Endodermal cell (in vitro differentiated cells): ENCODE data around the gene SH2B3. TPM values are rescaled to one million over a fixed set of nuclear protein-coding genes. Genes with fewer than 3 reads are reported as not detected.
A peak's percentile ranks its signal among the peaks of the same experiment; 100 is the strongest.

Experiments
- DNase-seq: peaks from one replicate; pipeline ENCODE4 v3.0.0-alpha.2; 2017
- H3K27ac ChIP-seq: 2 replicates; pipeline ENCODE4 v1.5.1; 2013; ENCODE audit warnings: mild to moderate bottlenecking, low read depth, low read length, moderate library complexity
- H3K27me3 ChIP-seq: 2 replicates; pipeline ENCODE4 v1.6.1; 2013; ENCODE audit warnings: mild to moderate bottlenecking, low read length, moderate library complexity; ENCODE audit not compliant: insufficient read depth, control insufficient read depth, poor library complexity, severe bottlenecking
- H3K36me3 ChIP-seq: 2 replicates; pipeline ENCODE4 v1.7.0; 2013; ENCODE audit warnings: mild to moderate bottlenecking, low read length, moderate library complexity; ENCODE audit not compliant: control insufficient read depth, insufficient read depth
- H3K4me1 ChIP-seq: one replicate; pipeline ENCODE4 v1.7.0; 2013; ENCODE audit warnings: low read length; ENCODE audit not compliant: control insufficient read depth, insufficient read depth
- H3K4me3 ChIP-seq: 2 replicates; pipeline ENCODE4 v1.5.1; 2013; ENCODE audit warnings: mild to moderate bottlenecking, low read length, moderate library complexity
- H3K9ac ChIP-seq: 2 replicates; pipeline ENCODE4 v1.6.1; 2013; ENCODE audit warnings: mild to moderate bottlenecking, low read length, moderate library complexity; ENCODE audit not compliant: poor library complexity, severe bottlenecking; ENCODE audit errors: extremely low read depth
- H3K9me3 ChIP-seq: 2 replicates; pipeline ENCODE4 v1.6.1; 2013; ENCODE audit warnings: mild to moderate bottlenecking, low read length, moderate library complexity; ENCODE audit not compliant: control insufficient read depth
- H3K27ac Mint-ChIP-seq: 2 replicates; pipeline ENCODE4 v1.8.0; 2020; ENCODE audit warnings: mixed read lengths
- H3K27me3 Mint-ChIP-seq: 2 replicates; pipeline ENCODE4 v1.8.0; 2021; ENCODE audit warnings: mild to moderate bottlenecking, mixed read lengths; ENCODE audit not compliant: insufficient read depth
- H3K36me3 Mint-ChIP-seq: 2 replicates; pipeline ENCODE4 v1.8.0; 2020; ENCODE audit warnings: low read depth, mixed read lengths
- H3K4me1 Mint-ChIP-seq: 2 replicates; pipeline ENCODE4 v1.8.0; 2020; ENCODE audit warnings: mixed read lengths
- H3K4me3 Mint-ChIP-seq: 2 replicates; pipeline ENCODE4 v1.8.0; 2020; ENCODE audit warnings: mild to moderate bottlenecking, moderate library complexity, mixed read lengths
- H3K9me3 Mint-ChIP-seq: 2 replicates; pipeline ENCODE4 v1.8.0; 2020; ENCODE audit warnings: mild to moderate bottlenecking, mixed read lengths
- WGBS, 2 experiments: methylation state at CpG; one replicate each; pipeline versions ENCODE4 v1.1.5 to v1.1.7; 2013; ENCODE audit warnings: missing lambda C conversion rate in 2 of 2, mixed read lengths in 1 of 2; ENCODE audit not compliant: insufficient coverage in 1 of 2, insufficient read length in 1 of 2; 5-methylcytosine and 5-hydroxymethylcytosine counted together
- total RNA-seq, 2 donors: library from RNA; stranded (reverse); fragmentation: NEBNext Ultra II Directional in 1 of 2; extraction: Animal tissue kit (Norgen Biotek cat#: 25700) in 1 of 2; gene quantifications; 2 replicates in 1 of 2; 3 replicates in 1 of 2; pipeline ENCODE4 v1.2.1, GENCODE V29; 2021
- TF ChIP-seq, protein P1 (sequence below): fragments of 200-600 bp; sonication (generic); conservative IDR thresholded peaks from 2 replicates; pipeline ENCODE4 v1.5.0; 2021; ENCODE audit warnings: antibody characterized with exemption, mild to moderate bottlenecking

Gene SH2B3
- total RNA-seq, 2 donors from 2014 or later: 6.8 to 6.9 TPM

DNA sequence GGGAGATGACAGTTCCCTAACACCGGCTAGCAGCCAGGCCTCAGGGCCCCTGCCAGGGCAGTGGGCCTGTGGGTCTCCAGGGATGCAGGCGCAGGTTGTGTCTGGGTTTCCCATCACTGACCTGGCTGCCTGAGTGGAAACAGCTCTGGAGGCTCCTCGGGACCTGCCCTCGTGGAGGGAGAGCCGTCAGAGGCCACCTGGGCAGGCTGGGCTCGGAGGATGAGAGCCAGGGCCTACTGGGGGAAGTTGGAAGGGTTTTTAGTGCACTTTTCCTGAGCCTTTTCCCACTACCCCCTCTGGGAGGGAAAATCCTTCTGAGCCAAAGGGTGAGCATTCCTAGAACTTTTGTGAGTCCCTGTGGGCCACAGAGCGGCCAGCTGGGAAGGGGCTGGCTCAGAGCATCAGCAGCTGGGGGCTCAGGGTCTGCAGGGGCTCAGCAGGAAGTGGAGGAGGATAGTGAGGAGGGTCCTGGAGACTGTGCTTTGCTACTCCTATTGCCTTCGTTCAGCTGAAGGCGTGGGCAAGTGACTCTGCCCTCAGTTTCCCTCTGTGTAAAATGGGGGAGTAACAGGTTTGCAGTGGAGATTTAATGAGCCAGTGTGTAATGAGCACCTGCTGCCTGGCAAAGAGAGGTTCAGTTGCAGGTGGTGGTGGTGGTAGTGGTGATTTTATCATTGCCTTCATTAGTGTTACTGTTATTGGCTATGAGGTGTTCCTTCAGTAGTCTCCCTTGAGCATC is 1.8 kb downstream of the SH2B3 start:
- H3K27me3 Mint-ChIP-seq: peaks cover 26% of the 10 kb centered on the region
- H3K4me3 Mint-ChIP-seq: peak overlapping the region; percentile 65
- TF ChIP-seq, protein P1, sequence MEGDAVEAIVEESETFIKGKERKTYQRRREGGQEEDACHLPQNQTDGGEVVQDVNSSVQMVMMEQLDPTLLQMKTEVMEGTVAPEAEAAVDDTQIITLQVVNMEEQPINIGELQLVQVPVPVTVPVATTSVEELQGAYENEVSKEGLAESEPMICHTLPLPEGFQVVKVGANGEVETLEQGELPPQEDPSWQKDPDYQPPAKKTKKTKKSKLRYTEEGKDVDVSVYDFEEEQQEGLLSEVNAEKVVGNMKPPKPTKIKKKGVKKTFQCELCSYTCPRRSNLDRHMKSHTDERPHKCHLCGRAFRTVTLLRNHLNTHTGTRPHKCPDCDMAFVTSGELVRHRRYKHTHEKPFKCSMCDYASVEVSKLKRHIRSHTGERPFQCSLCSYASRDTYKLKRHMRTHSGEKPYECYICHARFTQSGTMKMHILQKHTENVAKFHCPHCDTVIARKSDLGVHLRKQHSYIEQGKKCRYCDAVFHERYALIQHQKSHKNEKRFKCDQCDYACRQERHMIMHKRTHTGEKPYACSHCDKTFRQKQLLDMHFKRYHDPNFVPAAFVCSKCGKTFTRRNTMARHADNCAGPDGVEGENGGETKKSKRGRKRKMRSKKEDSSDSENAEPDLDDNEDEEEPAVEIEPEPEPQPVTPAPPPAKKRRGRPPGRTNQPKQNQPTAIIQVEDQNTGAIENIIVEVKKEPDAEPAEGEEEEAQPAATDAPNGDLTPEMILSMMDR: no peak
- H3K36me3 Mint-ChIP-seq: no peaks in the 10 kb centered on the region
- H3K4me1 Mint-ChIP-seq: peaks cover 37% of the 10 kb centered on the region
- DNase-seq: peak; percentile 75
- Histone ChIP-seq H3K4me3 (peak overlapping the region; percentile 78), H3K27ac (no peak overlapping the region), H3K27me3 (peaks cover 6% of the 10 kb centered on the region), H3K9me3 (no peaks in the 10 kb centered on the region), H3K9ac (no peak overlapping the region), H3K36me3 (no peaks in the 10 kb centered on the region), H3K4me1 (peaks cover 21% of the 10 kb centered on the region)
- 67 to 77% methylated on average over 2 to 9 of the region's 9 CpGs for WGBS, 2 experiments
- H3K27ac Mint-ChIP-seq: no peak overlapping the region
- no peaks in the 10 kb centered on the region for H3K9me3 Mint-ChIP-seq

DNA sequence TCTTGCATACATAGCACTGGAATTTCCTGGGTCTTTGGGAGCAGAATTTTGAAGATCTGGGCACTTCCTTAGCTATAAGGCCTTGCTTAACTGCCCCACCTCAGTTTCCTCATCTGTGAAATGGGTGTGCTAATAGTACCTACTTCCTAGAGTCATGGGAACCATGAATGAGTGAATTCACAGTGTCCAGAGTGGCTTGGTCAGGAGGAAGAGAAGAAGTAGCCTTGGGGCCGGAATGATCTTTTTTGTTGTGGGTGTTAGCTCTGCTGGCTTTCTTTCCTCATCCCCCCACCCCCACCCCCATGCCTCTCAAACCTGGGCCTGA is 2.4 kb downstream of the SH2B3 start:
- Mint-ChIP-seq H3K4me3 (no peak overlapping the region), H3K27ac (no peak overlapping the region), H3K36me3 (no peaks in the 10 kb centered on the region), H3K9me3 (no peaks in the 10 kb centered on the region), H3K4me1 (peaks cover 40% of the 10 kb centered on the region), H3K27me3 (peaks cover 24% of the 10 kb centered on the region)
- no peaks in the 10 kb centered on the region for H3K9me3 ChIP-seq
- no peak overlapping the region for H3K27ac ChIP-seq
- H3K9ac ChIP-seq: no peak overlapping the region
- no peak for DNase-seq
- no CpG with 5 or more reads among the region's 1 CpG for WGBS, 2 experiments
- H3K4me3 ChIP-seq: no peak overlapping the region
- H3K36me3 ChIP-seq: no peaks in the 10 kb centered on the region
- TF ChIP-seq, protein P1: no peak
- peaks cover 25% of the 10 kb centered on the region for H3K4me1 ChIP-seq
- H3K27me3 ChIP-seq: peaks cover 6% of the 10 kb centered on the region

DNA sequence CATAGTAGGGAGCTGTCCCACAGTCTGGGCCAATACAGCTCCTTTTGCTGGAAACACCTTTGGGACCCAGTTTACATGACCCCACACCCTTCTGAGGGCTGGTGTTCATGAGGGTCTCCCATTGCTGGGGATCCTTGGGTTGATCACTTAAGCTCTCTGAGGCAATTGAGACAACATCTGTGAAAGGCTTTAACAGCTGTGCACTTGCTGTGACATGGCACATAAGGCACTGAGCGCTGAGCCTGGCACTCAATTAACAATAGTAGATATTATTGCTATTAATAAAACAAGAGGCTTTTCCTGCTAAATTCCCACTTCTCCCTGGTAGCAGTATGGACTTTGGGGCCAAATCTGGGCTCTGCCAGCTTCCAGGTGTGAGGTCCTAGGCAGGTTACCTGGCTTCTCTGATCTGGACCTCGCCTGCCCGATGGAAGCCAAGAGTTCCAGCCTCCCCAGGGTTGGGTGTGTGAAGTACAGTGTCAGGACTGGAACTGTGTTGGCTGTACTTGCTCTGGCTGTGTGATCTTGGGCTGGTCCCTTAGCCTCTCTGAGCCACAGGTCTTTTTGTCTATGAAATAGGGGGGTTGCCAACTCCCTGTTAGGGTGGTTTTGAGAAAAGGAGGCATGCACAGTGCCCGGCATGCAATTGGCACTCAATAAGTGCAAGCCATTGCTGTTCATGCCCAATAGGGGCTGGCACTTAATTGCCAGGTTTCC is 3.1 kb downstream of the SH2B3 start:
- H3K9ac ChIP-seq: no peak overlapping the region
- no peak overlapping the region for H3K27ac ChIP-seq
- Mint-ChIP-seq H3K4me3 (no peak overlapping the region), H3K4me1 (peaks cover 43% of the 10 kb centered on the region), H3K9me3 (no peaks in the 10 kb centered on the region), H3K27ac (no peak overlapping the region), H3K27me3 (peaks cover 18% of the 10 kb centered on the region), H3K36me3 (no peaks in the 10 kb centered on the region)
- H3K4me1 ChIP-seq: peaks cover 31% of the 10 kb centered on the region
- 89 to 91% methylated on average over 3 to 4 of the region's 4 CpGs for WGBS, 2 experiments
- peaks cover 6% of the 10 kb centered on the region for H3K27me3 ChIP-seq
- TF ChIP-seq, protein P1: no peak
- H3K4me3 ChIP-seq: no peak overlapping the region
- H3K36me3 ChIP-seq: no peaks in the 10 kb centered on the region
- no peaks in the 10 kb centered on the region for H3K9me3 ChIP-seq
- no peak for DNase-seq
